Transverse colon (tissue), 3 donors: ENCODE results near the gene ITPKB.

Experiments used
- EP300 ChIP-seq: sonication (generic); formaldehyde crosslinking; IDR thresholded peaks from one replicate; pipeline ENCODE4 v1.6.1; 2017; ENCODE audit warnings: antibody characterized with exemption, low read depth
- POLR2A ChIP-seq: fragments of 450-650 bp; IDR thresholded peaks from one replicate; pipeline ENCODE4 v1.6.1; 2016; ENCODE audit warnings: antibody characterized with exemption, mild to moderate bottlenecking, moderate library complexity
- POLR2AphosphoS5 ChIP-seq, 3 donors: sonication (generic); formaldehyde crosslinking; IDR thresholded peaks; one replicate each; pipeline ENCODE4 v1.6.1; 2016; ENCODE audit warnings: antibody characterized with exemption in 3 of 3

- TF ChIP-seq POLR2AphosphoS5 (IDR thresholded peaks at IDR 0.05), result no peak
- no peak for TF ChIP-seq POLR2A
- TF ChIP-seq EP300, result no peak
Observed at GRCh38 chr1:226610671-226611070, 128.4 kb downstream of the ITPKB start.
